GM18861 (cell line): ENCODE results near the gene TBC1D2.

Experiments
- ATAC-seq: cut with Tn5 transposase; IDR thresholded peaks from one replicate; pipeline ENCODE4 v1.9.1; 2021; ENCODE audit not compliant: unreplicated experiment

TBC1D2 gene

GRCh38 chr9:98241357-98242300, 13.8 kb downstream of the TBC1D2 start:
- ATAC-seq = no peak

DNA sequence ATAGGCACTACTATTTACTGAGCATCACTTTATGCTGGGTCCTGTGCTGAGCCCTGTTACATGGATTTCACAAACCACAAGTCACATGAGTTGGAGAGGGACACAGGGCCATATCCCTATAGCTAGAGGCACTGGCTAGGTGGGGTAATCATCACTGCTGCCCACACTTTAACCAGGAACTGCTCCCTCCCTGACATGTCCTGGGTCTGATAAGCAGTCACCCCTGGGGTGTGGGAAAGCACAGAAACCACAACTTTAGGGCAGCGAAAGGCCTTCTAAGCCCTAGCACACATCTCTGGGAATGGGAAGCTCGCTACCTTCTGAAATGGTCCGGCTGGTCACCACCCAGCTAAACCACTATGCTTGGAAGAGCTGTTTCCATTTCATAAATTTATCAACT, 15.0 kb downstream of the TBC1D2 start:
- ATAC-seq = no peak

DNA sequence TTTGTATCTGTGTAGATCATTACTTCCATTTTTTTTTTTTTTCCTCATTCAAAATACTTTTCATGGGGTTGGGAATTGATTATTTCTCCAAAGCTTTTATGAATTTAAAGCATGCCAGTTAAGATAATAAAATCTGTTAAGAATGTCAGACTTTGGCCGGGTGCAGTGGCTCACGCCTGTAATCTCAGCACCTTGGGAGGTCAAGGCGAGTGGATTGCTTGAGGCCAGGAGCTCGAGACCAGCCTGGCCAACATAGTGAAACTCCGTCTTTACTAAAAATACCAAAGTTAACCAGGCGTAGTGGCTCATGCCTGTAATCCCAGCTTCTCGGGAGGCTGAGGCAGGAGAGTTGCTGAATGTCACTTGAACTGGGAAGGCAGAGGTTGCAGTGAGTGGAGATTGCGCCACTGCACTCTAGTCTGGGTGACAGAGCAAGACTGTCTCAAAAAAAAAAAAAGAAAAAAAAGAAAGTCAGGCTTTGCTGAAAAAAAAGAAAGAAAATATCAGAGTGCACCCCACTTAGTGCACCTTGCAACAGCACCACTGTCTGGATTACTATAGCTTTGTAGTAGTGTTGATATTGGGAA, 18.5 kb downstream of the TBC1D2 start:
- ATAC-seq = no peak

GRCh38 chr9:98235126-98235525, 20.3 kb downstream of the TBC1D2 start:
- no peak for ATAC-seq

DNA sequence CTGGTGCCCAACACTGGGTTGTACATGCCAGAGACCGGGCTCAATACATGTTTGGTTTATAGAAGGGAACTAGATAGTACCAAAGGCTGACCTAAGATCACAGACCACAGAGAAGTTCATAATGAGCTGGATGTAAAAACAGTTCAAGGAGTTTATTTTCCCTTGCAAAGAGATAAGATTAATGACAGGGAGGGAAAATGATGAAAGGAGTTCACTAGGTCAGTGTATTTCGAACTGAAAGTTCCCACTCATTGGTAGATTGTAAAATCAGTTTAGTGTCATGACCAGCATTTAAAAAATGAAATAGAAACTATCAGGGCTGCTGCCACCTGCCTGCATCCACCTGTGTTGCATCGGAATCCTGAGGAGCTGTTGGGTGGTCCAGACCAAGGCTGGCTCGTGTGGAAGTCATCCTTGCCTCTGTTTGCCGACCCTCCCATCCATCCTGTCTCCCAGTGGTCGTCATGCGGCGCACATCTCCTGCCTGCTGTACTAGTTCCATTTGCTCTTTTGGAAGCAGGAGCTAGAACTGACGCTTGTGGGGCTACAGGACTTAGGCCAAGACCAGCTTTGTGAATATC, 21.1 kb downstream of the TBC1D2 start:
- ATAC-seq = no peak

DNA sequence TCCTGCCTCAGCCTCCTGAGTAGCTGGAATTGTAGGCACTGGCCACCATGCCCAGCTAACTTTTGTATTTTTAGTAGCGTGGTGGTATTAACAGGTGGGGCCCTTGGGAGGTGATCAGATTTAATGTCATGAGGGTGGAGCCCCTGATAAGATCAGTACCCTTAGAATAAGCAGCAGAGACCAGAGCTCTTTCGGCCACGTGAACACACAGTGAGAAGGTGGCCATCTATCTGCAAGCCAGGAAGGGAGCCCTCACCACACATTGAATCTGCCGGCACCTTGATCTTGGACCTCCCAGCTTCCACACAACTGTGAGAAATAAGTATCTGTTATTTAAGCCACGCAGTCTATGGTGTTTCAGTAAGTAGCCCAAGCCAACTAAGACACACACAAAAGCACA, 22.5 kb downstream of the TBC1D2 start:
- no peak for ATAC-seq

- no peak for ATAC-seq
Observed at GRCh38 chr9:98231770-98232478, 23.5 kb downstream of the TBC1D2 start.

- ATAC-seq = no peak
Observed at GRCh38 chr9:98230789-98231188, 24.7 kb downstream of the TBC1D2 start.

- ATAC-seq = no peak
Observed at GRCh38 chr9:98230304-98230703, 25.1 kb downstream of the TBC1D2 start.

GRCh38 chr9:98229620-98230019, 25.8 kb downstream of the TBC1D2 start:
- ATAC-seq = no peak

- ATAC-seq = no peak
Observed at GRCh38 chr9:98229090-98229395, 26.4 kb downstream of the TBC1D2 start.

GRCh38 chr9:98228392-98229089, 26.9 kb downstream of the TBC1D2 start:
- no peak for ATAC-seq

DNA sequence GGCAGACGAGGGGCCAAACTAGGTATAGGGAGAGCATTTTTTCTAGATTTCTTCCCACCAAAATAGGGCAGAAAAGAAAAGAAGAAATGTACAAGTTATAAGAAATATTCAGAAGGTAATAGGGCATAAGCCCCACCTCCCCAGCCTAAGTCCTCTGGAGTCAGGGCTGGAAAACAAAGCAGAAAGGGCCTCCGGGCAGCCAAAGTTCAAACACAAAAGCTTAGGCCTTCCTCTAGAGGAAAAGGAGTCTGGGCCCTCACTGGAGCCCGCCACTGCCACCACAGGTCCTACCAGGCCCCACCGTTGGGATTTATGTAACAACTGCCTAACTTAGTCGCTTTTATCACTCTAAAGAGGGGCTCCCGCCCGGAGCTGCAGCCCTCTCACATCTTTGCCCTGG, 27.6 kb downstream of the TBC1D2 start:
- ATAC-seq = no peak

DNA sequence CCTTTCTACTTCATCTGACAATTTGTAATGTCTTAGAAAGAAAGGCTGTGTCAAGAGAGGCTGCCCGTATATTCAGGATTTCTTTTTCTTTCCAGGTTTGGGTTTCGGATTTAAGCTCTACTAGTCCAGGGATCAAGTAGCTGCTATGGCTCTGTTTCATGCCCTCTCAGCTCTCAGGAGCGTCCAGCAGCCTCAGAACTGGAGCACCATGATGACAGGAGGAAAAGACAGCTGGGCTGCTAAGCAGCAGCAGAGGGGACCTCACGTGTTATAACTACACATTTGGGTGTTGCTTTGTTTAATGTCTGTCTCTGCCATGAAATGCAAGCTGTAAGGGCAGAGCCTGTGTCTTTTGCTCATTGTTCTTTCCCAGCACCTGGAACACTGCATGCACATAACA, 28.5 kb downstream of the TBC1D2 start:
- ATAC-seq = no peak

GRCh38 chr9:98226516-98226915, 28.9 kb downstream of the TBC1D2 start:
- ATAC-seq = no peak

- ATAC-seq = no peak
Observed at GRCh38 chr9:98225015-98225442, 30.4 kb downstream of the TBC1D2 start.

DNA sequence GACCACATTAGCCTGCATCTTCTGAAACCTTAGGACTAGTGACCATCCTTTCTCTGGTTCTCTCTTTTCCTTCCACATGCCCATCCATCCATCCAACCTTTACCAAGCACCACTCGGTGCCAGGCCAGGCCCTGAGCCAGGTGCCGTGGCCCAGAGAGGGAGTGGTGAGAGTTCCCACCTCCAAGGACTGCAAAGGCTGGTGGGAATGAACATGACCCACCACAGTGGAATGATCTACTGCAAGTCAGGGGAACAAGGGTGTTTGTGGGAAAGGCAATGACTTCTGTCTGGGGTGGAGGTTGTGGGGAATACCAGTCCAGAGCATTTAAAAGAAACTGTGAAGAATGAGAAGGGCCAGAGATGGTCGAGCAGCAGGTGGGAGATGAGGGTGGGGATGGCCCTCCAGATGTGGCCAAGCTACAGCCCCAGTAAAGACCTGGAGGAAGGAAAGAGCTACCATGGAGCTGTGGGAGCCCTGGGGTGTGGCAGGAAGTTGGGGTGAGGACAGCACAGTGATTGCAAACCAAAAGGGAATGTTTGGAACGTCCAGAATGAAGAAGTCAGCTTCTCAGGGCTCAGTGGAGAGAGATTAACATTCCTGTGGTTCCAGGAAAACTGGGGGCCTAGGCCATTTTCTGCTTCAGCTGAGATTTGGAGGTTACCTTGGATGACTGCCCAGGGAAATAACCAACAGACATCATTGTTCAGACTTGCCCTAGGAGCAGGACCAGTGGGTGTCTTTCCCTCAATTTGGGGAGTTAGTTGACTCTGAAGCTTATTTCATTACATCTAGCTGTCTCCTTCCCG, 32.4 kb downstream of the TBC1D2 start:
- no peak for ATAC-seq

GRCh38 chr9:98220911-98221310, 34.5 kb downstream of the TBC1D2 start:
- ATAC-seq = no peak

GRCh38 chr9:98219794-98220370, 35.6 kb downstream of the TBC1D2 start:
- ATAC-seq = no peak

DNA sequence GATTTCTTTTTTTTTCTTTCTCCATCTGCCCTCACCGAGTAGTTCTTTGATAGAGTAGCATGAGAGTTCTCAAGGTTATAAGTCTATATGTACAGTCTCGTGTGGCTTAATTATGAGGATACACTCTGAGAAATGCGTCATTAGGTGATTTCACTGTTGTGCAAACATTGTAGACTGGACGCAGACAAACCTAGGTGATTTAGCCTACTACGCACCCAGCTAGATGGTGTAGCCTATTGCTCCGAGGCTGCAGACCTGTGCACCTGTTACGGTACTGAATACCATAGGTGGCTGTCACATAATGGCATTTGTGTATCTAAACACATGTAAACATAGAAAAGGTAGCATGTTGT, 36.1 kb downstream of the TBC1D2 start:
- ATAC-seq = no peak
